HepG2 (cell line): ENCODE data around the gene ZKSCAN5. TPM values are rescaled to one million over a fixed set of nuclear protein-coding genes. Genes with fewer than 3 reads are reported as not detected.
A peak's percentile ranks its signal among the peaks of the same experiment; 100 is the strongest.

Source experiments
- ARID5B ChIP-seq: IDR thresholded peaks from 2 replicates; pipeline ENCODE4 v1.4.0; 2020; ENCODE audit warnings: mild to moderate bottlenecking, missing genetic modification reagents
- CREB1 ChIP-seq, 2 experiments: fragments of 450-650 bp in 1 of 2; IDR thresholded peaks; 2 replicates each; pipeline ENCODE4 v1.6.1; 2016 to 2017; ENCODE audit warnings: control low read depth in 1 of 2, mild to moderate bottlenecking in 1 of 2, missing compliant biosample characterization in 1 of 2, missing genetic modification characterization in 1 of 2
- CREB3 ChIP-seq: sonication (generic); formaldehyde crosslinking; IDR thresholded peaks from 2 replicates; pipeline ENCODE4 v1.5.0; 2020; ENCODE audit warnings: missing genetic modification reagents
- MTA1 ChIP-seq: sonication (generic); formaldehyde crosslinking; IDR thresholded peaks from 2 replicates; pipeline ENCODE4 v1.4.0; 2020; ENCODE audit warnings: missing genetic modification reagents, mild to moderate bottlenecking, borderline replicate concordance
- NFATC3 ChIP-seq: sonication (generic); formaldehyde crosslinking; IDR thresholded peaks from 2 replicates; pipeline ENCODE4 v1.5.1; 2020; ENCODE audit warnings: mild to moderate bottlenecking, missing genetic modification reagents
- RXRA ChIP-seq: sonication (generic); formaldehyde crosslinking; IDR thresholded peaks from 2 replicates; pipeline ENCODE4 v1.5.1; 2020; ENCODE audit warnings: missing genetic modification reagents
- SALL2 ChIP-seq: sonication (generic); formaldehyde crosslinking; IDR thresholded peaks from 2 replicates; pipeline ENCODE4 v1.8.1; 2023; ENCODE audit warnings: mild to moderate bottlenecking, missing genetic modification reagents, inconsistent platforms
- SYNCRIP ChIP-seq: fragments of 200-400 bp; formaldehyde crosslinking; IDR thresholded peaks from 2 replicates; pipeline ENCODE4 v1.6.1; 2018; ENCODE audit warnings: mild to moderate bottlenecking, low read depth, low read length; ENCODE audit not compliant: insufficient read depth
- TAF1 ChIP-seq: sonication (generic); formaldehyde crosslinking; IDR thresholded peaks from 2 replicates; pipeline ENCODE4 v1.4.0; 2020; ENCODE audit warnings: missing genetic modification reagents
- TOPORS ChIP-seq: sonication (generic); formaldehyde crosslinking; IDR thresholded peaks from 2 replicates; pipeline ENCODE4 v1.8.0; 2023; ENCODE audit warnings: mild to moderate bottlenecking, missing genetic modification reagents
- ZGPAT ChIP-seq: IDR thresholded peaks from 2 replicates; pipeline ENCODE4 v1.6.1; 2016; ENCODE audit warnings: mild to moderate bottlenecking
- ZNF770 ChIP-seq: sonication (generic); formaldehyde crosslinking; IDR thresholded peaks from 2 replicates; pipeline ENCODE4 v1.5.0; 2020; ENCODE audit warnings: mild to moderate bottlenecking, missing genetic modification reagents
- ZSCAN31 ChIP-seq: sonication (generic); formaldehyde crosslinking; IDR thresholded peaks from 2 replicates; pipeline ENCODE4 v1.5.0; 2020; ENCODE audit warnings: low read depth, mild to moderate bottlenecking, missing genetic modification reagents
- polyA plus RNA-seq, 8 experiments: library from polyadenylated mRNA; depleted of rRNA in 3 of 8; stranded (reverse) in 7 of 8; unstranded in 1 of 8; fragments of >200 nt; fragmentation: Illumina TruSeq in 4 of 8; extraction: Trizol in 4 of 8; gene quantifications; 2 replicates each; pipeline versions ENCODE4 v1.2.1 to v1.2.3, GENCODE V29; 2011 to 2016; ENCODE audit warnings: low read depth in 4 of 8, missing spikeins in 1 of 8, mixed read lengths in 1 of 8; ENCODE audit not compliant: insufficient read depth in 1 of 8
- total RNA-seq, 5 experiments: library from RNA; depleted of rRNA; stranded (reverse); fragments of >200 nt; fragmentation: Illumina TruSeq; extraction: Trizol; gene quantifications; 2 replicates each; pipeline ENCODE4 v1.2.3, GENCODE V29; 2016; ENCODE audit warnings: low read depth in 1 of 5
- TF ChIP-seq, protein P1 (sequence below): sonication (generic); formaldehyde crosslinking; IDR thresholded peaks from 2 replicates; pipeline ENCODE4 v1.4.0; 2020; ENCODE audit warnings: missing genetic modification reagents, borderline replicate concordance

The ZKSCAN5 gene
- total and polyA plus RNA-seq, 2 of the 13 experiments (the other 11 are each of a cell fraction or from before 2014, with no cell fraction given): 5.5 to 11.7 TPM

DNA sequence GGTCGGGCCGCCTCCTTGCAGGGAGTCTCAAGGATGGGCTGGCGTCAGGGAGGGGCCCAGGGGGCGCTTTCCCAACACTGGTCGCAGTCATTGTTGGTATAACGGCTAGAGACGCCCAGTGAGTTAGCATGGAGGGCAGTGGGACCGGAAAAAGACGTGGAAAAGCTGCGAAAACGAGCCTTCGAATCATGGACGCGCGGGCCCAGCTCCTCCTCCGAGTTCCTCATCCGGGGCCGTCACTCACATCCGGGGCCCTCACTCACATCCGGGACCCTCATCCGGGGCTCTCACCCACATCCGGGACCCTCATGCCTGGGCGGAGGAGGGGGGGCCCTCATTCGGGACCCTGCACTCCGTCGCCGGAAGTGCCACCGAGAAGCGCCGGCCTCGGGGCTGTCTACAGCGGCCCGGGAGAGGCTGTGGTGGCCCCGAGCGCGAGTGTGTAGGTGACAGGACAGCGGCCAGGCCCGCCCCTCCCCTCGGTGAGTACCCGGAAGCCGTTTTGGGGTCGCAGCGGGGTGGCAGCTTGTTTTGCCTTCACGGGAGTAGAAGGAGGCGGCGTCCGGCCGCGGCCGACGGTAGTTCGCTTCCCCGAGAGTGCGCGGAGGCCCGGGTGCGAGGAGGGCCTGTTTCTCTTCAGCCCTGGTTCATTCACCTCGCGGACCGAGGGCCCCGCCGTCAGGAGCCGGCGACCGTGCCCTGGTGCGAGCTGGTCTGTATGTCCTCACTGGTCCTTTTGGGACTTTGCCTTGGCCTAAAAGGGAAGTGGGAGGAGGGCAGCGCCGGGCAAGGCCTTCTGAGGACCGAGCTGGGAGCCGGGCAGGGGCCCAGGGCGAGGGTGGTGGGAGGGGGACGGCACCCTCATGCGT lies 54.1 kb downstream of the ZKSCAN5 start, which contains the start of gene ZNF655 (continued):
- TF ChIP-seq ZGPAT (CRISPR knock-in tag): peak; percentile 87
- TF ChIP-seq, protein P1, sequence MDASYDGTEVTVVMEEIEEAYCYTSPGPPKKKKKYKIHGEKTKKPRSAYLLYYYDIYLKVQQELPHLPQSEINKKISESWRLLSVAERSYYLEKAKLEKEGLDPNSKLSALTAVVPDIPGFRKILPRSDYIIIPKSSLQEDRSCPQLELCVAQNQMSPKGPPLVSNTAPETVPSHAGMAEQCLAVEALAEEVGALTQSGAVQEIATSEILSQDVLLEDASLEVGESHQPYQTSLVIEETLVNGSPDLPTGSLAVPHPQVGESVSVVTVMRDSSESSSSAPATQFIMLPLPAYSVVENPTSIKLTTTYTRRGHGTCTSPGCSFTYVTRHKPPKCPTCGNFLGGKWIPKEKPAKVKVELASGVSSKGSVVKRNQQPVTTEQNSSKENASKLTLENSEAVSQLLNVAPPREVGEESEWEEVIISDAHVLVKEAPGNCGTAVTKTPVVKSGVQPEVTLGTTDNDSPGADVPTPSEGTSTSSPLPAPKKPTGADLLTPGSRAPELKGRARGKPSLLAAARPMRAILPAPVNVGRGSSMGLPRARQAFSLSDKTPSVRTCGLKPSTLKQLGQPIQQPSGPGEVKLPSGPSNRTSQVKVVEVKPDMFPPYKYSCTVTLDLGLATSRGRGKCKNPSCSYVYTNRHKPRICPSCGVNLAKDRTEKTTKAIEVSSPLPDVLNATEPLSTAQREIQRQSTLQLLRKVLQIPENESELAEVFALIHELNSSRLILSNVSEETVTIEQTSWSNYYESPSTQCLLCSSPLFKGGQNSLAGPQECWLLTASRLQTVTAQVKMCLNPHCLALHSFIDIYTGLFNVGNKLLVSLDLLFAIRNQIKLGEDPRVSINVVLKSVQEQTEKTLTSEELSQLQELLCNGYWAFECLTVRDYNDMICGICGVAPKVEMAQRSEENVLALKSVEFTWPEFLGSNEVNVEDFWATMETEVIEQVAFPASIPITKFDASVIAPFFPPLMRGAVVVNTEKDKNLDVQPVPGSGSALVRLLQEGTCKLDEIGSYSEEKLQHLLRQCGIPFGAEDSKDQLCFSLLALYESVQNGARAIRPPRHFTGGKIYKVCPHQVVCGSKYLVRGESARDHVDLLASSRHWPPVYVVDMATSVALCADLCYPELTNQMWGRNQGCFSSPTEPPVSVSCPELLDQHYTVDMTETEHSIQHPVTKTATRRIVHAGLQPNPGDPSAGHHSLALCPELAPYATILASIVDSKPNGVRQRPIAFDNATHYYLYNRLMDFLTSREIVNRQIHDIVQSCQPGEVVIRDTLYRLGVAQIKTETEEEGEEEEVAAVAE (CRISPR knock-in tag): 0 out of 2 replicates have a peak, but pooled peaks have one; percentile 47
- TF ChIP-seq SYNCRIP: no peak
- peak; percentile 80 for TF ChIP-seq TAF1 (CRISPR knock-in tag)
- TF ChIP-seq NFATC3 (CRISPR knock-in tag): no peak; the same call in 1 of the 2 replicates
- TF ChIP-seq RXRA (CRISPR knock-in tag): peak; percentile 48; the same call in 1 of the 2 replicates
- TF ChIP-seq MTA1 (CRISPR knock-in tag): peak; percentile 50
- peak; percentile 88 for TF ChIP-seq ZSCAN31 (CRISPR knock-in tag)
- TF ChIP-seq TOPORS (CRISPR knock-in tag): peak; percentile 84; the same call in 1 of the 2 replicates
- no peak for TF ChIP-seq CREB3 (CRISPR knock-in tag)
- TF ChIP-seq ZNF770 (CRISPR knock-in tag): no peak
- TF ChIP-seq SALL2 (CRISPR knock-in tag): peak; percentile 60
- no peak for TF ChIP-seq ARID5B (CRISPR knock-in tag)
- no peak for TF ChIP-seq CREB1 (IDR thresholded peaks at IDR 0.05)
- peak; percentile 62; the same call in 1 of the 2 replicates for TF ChIP-seq CREB1 (CRISPR knock-in tag; IDR thresholded peaks at IDR 0.05)
